ENCODE data around the gene SLC29A3. TPM values are rescaled to one million over a fixed set of nuclear protein-coding genes. Genes with fewer than 3 reads are reported as not detected.

The SLC29A3 gene
- total RNA-seq, 1 donor from 2014 or later = 5.3 TPM

DNA sequence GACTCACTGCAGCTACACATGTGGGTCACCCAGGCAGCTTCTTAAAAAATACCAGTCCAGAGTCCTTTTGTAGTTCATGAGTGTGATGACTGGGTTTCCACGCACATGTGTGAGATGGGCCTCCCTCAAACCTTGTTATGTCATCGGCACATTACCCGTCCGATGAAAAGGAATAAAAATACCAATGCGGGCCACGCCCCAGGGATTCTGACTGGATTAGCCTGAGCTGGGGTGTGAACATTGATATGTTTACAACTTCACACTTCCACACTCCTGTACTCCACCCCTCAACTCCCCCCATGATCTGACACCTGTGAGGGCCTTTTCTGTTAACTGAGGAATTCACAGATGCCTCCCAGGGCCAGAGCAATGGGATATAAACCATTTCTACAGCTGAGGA is 6.2 kb downstream of the SLC29A3 start:
- Mint-ChIP-seq H3K4me1 (no peaks in the 10 kb centered on the region), H3K36me3 (ENCODE audit: low read depth) (peaks cover 2% of the 10 kb centered on the region), H3K27ac (ENCODE audit: unreplicated experiment) (no peak overlapping the region), H3K9me3 (no peaks in the 10 kb centered on the region), H3K27me3 (ENCODE audit: low read depth) (no peaks in the 10 kb centered on the region), H3K4me3 (no peak overlapping the region)
- TF ChIP-seq, protein P1, sequence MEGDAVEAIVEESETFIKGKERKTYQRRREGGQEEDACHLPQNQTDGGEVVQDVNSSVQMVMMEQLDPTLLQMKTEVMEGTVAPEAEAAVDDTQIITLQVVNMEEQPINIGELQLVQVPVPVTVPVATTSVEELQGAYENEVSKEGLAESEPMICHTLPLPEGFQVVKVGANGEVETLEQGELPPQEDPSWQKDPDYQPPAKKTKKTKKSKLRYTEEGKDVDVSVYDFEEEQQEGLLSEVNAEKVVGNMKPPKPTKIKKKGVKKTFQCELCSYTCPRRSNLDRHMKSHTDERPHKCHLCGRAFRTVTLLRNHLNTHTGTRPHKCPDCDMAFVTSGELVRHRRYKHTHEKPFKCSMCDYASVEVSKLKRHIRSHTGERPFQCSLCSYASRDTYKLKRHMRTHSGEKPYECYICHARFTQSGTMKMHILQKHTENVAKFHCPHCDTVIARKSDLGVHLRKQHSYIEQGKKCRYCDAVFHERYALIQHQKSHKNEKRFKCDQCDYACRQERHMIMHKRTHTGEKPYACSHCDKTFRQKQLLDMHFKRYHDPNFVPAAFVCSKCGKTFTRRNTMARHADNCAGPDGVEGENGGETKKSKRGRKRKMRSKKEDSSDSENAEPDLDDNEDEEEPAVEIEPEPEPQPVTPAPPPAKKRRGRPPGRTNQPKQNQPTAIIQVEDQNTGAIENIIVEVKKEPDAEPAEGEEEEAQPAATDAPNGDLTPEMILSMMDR (conservative IDR thresholded peaks at IDR 0.05) = no peak
- DNase-seq (ENCODE audit: low read depth, low spot score) = no peak

DNA sequence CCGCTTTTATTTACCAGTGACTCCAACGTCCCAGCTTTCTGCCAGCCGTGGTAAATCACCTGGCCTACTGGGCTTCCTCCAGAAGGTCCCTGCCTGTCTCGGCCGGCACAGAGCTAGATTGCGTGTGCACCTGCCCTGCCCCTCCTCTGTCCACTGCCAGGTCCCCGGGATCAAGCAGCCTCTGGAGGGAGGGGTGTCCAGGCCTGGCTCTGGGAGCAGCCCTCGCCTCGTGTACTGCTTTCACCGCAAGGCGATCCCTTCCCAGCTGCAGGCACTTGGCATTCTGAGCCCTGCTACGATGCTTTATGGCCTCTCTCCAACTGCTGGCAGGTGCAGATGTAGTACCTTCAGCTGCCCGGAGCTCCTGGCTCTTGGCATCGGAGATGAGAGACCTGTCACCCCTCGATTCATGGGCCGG is 7.4 kb downstream of the SLC29A3 start:
- H3K4me3 Mint-ChIP-seq = no peak overlapping the region
- peaks cover 2% of the 10 kb centered on the region for H3K36me3 Mint-ChIP-seq (ENCODE audit: low read depth)
- no peaks in the 10 kb centered on the region for H3K9me3 Mint-ChIP-seq
- no peak overlapping the region for H3K27ac Mint-ChIP-seq (ENCODE audit: unreplicated experiment)
- no peaks in the 10 kb centered on the region for H3K27me3 Mint-ChIP-seq (ENCODE audit: low read depth)
- no peaks in the 10 kb centered on the region for H3K4me1 Mint-ChIP-seq
- TF ChIP-seq, protein P1 (conservative IDR thresholded peaks at IDR 0.05) = no peak
- DNase-seq (ENCODE audit: low read depth, low spot score) = no peak

DNA sequence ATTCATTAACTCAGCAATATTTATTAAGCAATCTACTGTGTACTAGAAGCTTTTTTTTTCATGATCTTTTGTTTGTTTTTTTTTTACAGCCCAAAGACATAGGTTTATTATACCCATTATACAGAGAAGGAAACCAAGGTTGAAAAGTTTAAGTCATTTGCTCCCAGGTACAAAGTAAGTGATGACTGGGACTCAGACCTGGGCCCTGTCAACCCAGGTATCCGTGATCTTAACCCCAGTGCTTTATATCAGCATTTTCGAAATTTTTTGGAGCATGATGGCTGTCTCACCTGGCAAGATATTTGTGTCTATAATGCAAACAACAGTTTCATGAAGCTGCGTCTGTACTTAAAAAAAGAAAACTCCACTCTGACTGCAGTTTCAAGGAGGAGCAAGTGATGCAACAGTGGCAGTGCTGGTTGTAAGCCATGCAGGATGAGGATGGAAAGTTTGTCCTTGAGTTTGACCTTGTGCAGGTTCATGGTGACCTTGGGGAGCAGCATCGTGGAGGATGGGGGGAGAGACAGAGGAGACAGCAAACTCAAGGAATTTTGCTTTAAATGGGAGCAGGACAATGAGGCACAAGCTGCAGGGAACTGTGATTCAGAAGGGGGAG is 11.8 kb downstream of the SLC29A3 start:
- Mint-ChIP-seq H3K27me3 (ENCODE audit: low read depth) (no peaks in the 10 kb centered on the region), H3K36me3 (ENCODE audit: low read depth) (no peaks in the 10 kb centered on the region), H3K9me3 (no peaks in the 10 kb centered on the region), H3K4me1 (peaks cover 26% of the 10 kb centered on the region), H3K27ac (ENCODE audit: unreplicated experiment) (no peak overlapping the region), H3K4me3 (no peak overlapping the region)
- TF ChIP-seq, protein P1 (conservative IDR thresholded peaks at IDR 0.05) = no peak
- no peak for DNase-seq (ENCODE audit: low read depth, low spot score)

DNA sequence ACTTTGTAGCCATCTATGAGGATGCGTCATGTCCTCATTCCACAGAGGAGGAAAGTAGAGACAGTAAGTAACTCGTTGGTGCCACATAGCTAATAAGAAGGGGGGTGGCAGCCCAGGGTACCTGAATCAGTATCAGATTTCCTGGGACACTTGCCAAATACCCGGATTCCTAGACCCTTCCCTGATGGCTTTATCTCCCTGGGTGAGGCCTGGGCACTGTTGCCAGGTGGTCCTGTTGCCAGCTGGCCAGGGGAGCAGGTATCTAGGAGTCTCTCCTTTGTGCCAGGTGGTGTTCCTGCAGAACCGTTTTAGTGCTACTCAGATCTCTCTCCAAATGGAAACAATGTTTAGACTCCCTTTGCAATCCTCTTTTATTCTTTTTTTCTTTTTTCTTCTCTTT is 12.7 kb downstream of the SLC29A3 start:
- DNase-seq (ENCODE audit: low read depth, low spot score) = no peak
- H3K4me3 Mint-ChIP-seq = no peak overlapping the region
- no peaks in the 10 kb centered on the region for H3K27me3 Mint-ChIP-seq (ENCODE audit: low read depth)
- TF ChIP-seq, protein P1 (conservative IDR thresholded peaks at IDR 0.05) = no peak
- H3K36me3 Mint-ChIP-seq (ENCODE audit: low read depth) = no peaks in the 10 kb centered on the region
- peaks cover 32% of the 10 kb centered on the region for H3K4me1 Mint-ChIP-seq
- H3K9me3 Mint-ChIP-seq = no peaks in the 10 kb centered on the region
- no peak overlapping the region for H3K27ac Mint-ChIP-seq (ENCODE audit: unreplicated experiment)

DNA sequence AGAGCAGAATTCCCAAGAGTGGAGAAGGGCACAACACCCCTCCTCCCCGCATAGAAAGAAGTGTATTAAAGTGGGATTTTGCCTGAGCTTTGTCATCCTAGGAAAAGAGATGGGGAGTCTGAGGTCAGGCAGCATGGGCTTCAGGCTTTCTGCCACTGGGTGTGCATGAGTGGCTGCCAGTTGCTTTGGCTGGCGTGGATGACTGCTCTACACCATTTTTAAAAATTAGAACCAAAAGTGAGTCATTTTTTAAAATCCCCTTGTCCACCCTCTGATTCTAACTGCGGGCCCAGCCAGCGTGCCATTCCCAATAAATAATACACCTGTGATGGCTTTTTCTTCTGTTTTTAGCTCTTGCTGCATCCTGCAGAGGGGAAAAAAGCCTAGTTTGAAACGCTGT is 13.4 kb downstream of the SLC29A3 start:
- TF ChIP-seq, protein P1 (conservative IDR thresholded peaks at IDR 0.05) = no peak
- Mint-ChIP-seq H3K36me3 (ENCODE audit: low read depth) (no peaks in the 10 kb centered on the region), H3K4me1 (peaks cover 35% of the 10 kb centered on the region), H3K4me3 (no peak overlapping the region), H3K27me3 (ENCODE audit: low read depth) (no peaks in the 10 kb centered on the region), H3K27ac (ENCODE audit: unreplicated experiment) (no peak overlapping the region), H3K9me3 (no peaks in the 10 kb centered on the region)
- DNase-seq (ENCODE audit: low read depth, low spot score) = no peak

Data from neural crest cell (in vitro differentiated cells).